PFSK-1 (cell line): ENCODE data around the gene ERLEC1.

ENCODE experiments used
- POLR2AphosphoS5 ChIP-seq: IDR thresholded peaks from 2 replicates; pipeline ENCODE4 v1.6.1; 2012; ENCODE audit warnings: low read depth, mild to moderate bottlenecking, control low read depth, low read length, moderate library complexity
- TAF1 ChIP-seq: IDR thresholded peaks from 2 replicates; pipeline ENCODE4 v1.6.1; 2012; ENCODE audit warnings: low read length, control low read depth, borderline replicate concordance; ENCODE audit not compliant: insufficient read depth
- TF ChIP-seq, protein P1 (sequence below), 2 experiments: IDR thresholded peaks; 2 replicates each; pipeline versions ENCODE4 v1.6.1 to v1.8.0; 2011 to 2012; ENCODE audit warnings: low read depth in 2 of 2, low read length in 2 of 2, control low read depth in 1 of 2, inconsistent platforms in 1 of 2, mild to moderate bottlenecking in 1 of 2, moderate library complexity in 1 of 2; ENCODE audit not compliant: insufficient read depth in 1 of 2

DNA sequence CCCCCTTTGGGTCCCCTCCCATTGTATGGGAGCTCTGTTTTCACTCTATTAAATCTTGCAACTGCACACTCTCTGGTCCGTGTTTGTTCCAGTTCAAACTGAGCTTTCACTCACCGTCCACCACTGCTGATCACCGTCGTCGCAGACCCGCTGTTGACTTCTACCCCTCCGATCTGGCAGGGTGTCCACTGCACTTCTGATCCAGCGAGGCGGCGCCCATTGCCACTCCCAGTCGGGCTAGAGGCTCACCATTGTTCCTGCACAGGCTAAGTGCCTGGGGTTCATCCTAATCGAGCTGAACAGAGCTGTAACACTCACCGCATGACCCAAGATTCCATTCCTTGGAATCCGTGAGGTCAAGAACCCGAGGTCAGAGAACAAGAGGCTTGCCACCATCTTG is 30.2 kb upstream of the ERLEC1 start:
- no peak for TF ChIP-seq TAF1
- TF ChIP-seq, protein P1, sequence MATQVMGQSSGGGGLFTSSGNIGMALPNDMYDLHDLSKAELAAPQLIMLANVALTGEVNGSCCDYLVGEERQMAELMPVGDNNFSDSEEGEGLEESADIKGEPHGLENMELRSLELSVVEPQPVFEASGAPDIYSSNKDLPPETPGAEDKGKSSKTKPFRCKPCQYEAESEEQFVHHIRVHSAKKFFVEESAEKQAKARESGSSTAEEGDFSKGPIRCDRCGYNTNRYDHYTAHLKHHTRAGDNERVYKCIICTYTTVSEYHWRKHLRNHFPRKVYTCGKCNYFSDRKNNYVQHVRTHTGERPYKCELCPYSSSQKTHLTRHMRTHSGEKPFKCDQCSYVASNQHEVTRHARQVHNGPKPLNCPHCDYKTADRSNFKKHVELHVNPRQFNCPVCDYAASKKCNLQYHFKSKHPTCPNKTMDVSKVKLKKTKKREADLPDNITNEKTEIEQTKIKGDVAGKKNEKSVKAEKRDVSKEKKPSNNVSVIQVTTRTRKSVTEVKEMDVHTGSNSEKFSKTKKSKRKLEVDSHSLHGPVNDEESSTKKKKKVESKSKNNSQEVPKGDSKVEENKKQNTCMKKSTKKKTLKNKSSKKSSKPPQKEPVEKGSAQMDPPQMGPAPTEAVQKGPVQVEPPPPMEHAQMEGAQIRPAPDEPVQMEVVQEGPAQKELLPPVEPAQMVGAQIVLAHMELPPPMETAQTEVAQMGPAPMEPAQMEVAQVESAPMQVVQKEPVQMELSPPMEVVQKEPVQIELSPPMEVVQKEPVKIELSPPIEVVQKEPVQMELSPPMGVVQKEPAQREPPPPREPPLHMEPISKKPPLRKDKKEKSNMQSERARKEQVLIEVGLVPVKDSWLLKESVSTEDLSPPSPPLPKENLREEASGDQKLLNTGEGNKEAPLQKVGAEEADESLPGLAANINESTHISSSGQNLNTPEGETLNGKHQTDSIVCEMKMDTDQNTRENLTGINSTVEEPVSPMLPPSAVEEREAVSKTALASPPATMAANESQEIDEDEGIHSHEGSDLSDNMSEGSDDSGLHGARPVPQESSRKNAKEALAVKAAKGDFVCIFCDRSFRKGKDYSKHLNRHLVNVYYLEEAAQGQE (IDR thresholded peaks at IDR 0.05; ENCODE audit: insufficient read depth in 1 of 2, low read depth in 2 of 2, low read length in 2 of 2), result no peak
- no peak for TF ChIP-seq POLR2AphosphoS5
